Body of pancreas (tissue), 4 donors: ENCODE data around the gene TMEM127. TPM values are rescaled to one million over a fixed set of nuclear protein-coding genes. Genes with fewer than 3 reads are reported as not detected.

Experiments
- ATAC-seq: fragments of 150-250 bp; one replicate; pipeline ENCODE4 v1.9.1; 2016
- DNase-seq, 4 donors: peaks; one replicate each; pipeline ENCODE4 v3.0.0-alpha.2; 2019
- H3K27ac ChIP-seq, 4 donors: fragments of 200-600 bp; sonication (generic); 1 replicate in 3 of 4; 2 replicates in 1 of 4; pipeline versions ENCODE4 v1.5.1 to v1.6.1; 2016 to 2019; ENCODE audit warnings: mild to moderate bottlenecking in 1 of 4, mixed read lengths in 1 of 4, moderate library complexity in 1 of 4
- H3K27me3 ChIP-seq, 2 donors: fragments of 200-600 bp; sonication (generic); one replicate each; pipeline ENCODE4 v1.6.0; 2016; ENCODE audit warnings: mild to moderate bottlenecking in 1 of 2
- H3K36me3 ChIP-seq, 2 donors: fragments of 200-600 bp; sonication (generic); replicated peaks in 1 of 2; 2 replicates each; pipeline ENCODE4 v1.5.1; 2016; ENCODE audit warnings: low read depth in 2 of 2; ENCODE audit not compliant: insufficient read depth in 1 of 2
- H3K4me1 ChIP-seq: fragments of 200-600 bp; sonication (generic); one replicate; pipeline ENCODE4 v1.6.0; 2016
- H3K4me3 ChIP-seq, 2 donors: fragments of 200-600 bp; sonication (generic); 1 replicate in 1 of 2; 2 replicates in 1 of 2; pipeline ENCODE4 v1.5.1; 2016 to 2019
- H3K9me3 ChIP-seq, 3 donors: fragments of 200-600 bp; sonication (generic); 1 replicate in 2 of 3; 2 replicates in 1 of 3; pipeline ENCODE4 v1.5.1; 2016
- CTCF ChIP-seq, 7 experiments: fragments of 450-650 bp in 4 of 7; fragments of 200-600 bp in 3 of 7; sonication (generic) in 3 of 7; IDR thresholded peaks; one replicate each; pipeline ENCODE4 v1.5.1; 2016 to 2019; ENCODE audit warnings: antibody characterized with exemption in 7 of 7
- POLR2A ChIP-seq, 3 donors: fragments of 450-650 bp; IDR thresholded peaks; one replicate each; pipeline ENCODE4 v1.6.1; 2016; ENCODE audit warnings: antibody characterized with exemption in 3 of 3, mild to moderate bottlenecking in 2 of 3
- WGBS, 2 donors: methylation state at CpG; one replicate each; pipeline ENCODE4 v1.1.5; 2017; 5-methylcytosine and 5-hydroxymethylcytosine counted together
- intact Hi-C: fragments of 100-400 bp; cut with DNase I; formaldehyde crosslinking; loops from one replicate; pipeline ENCODE4 v1.15.1; 2023
- total RNA-seq, 2 donors: library from RNA; depleted of rRNA; stranded (reverse); fragments of >200 nt; gene quantifications; one replicate each; pipeline ENCODE4 v1.1.0, GENCODE V29; 2016

The TMEM127 gene
- total RNA-seq, 2 donors from 2014 or later = 22.1 to 33.5 TPM

- ATAC-seq = no peak
- Histone ChIP-seq H3K27ac (peak overlapping the region in 3 of 4 donors; percentile 18 to 24 (median 22)), H3K4me3 (no peak overlapping the region), H3K36me3 (no peaks in the 10 kb centered on the region), H3K4me1 (peaks cover 76% of the 10 kb centered on the region), H3K9me3 (no peaks in the 10 kb centered on the region), H3K27me3 (no peaks in the 10 kb centered on the region)
- intact Hi-C loops = no loop called here
- TF ChIP-seq POLR2A (IDR thresholded peaks at IDR 0.05) (no peak), CTCF (IDR thresholded peaks at IDR 0.05) (no peak)
- DNase-seq = no peak
- 18% methylated on average over 6 of the region's 6 CpGs for WGBS, 2 donors
These were observed 60.8 kb downstream of the TMEM127 start for GRCh38 chr2:96204836-96205624.

- DNase-seq = no peak
- no peak for ATAC-seq
- no peaks in the 10 kb centered on the region for H3K9me3 ChIP-seq
- H3K4me1 ChIP-seq = peaks cover 78% of the 10 kb centered on the region
- H3K36me3 ChIP-seq = no peaks in the 10 kb centered on the region
- TF ChIP-seq POLR2A (IDR thresholded peaks at IDR 0.05) (no peak), CTCF (IDR thresholded peaks at IDR 0.05) (no peak)
- H3K27ac ChIP-seq = no peak overlapping the region
- WGBS, 2 donors = 70 to 86% methylated on average over 9 of the region's 9 CpGs
- intact Hi-C loops = no loop called here
- no peaks in the 10 kb centered on the region for H3K27me3 ChIP-seq
- H3K4me3 ChIP-seq = no peak overlapping the region
These were observed 62.4 kb downstream of the TMEM127 start for GRCh38 chr2:96203130-96204028.

- Histone ChIP-seq H3K27me3 (no peaks in the 10 kb centered on the region), H3K27ac (peak overlapping the region in 1 of 4 donors; percentile 1), H3K9me3 (no peaks in the 10 kb centered on the region), H3K36me3 (no peaks in the 10 kb centered on the region), H3K4me1 (peaks cover 77% of the 10 kb centered on the region), H3K4me3 (no peak overlapping the region)
- TF ChIP-seq CTCF (IDR thresholded peaks at IDR 0.05) (no peak), POLR2A (IDR thresholded peaks at IDR 0.05) (no peak)
- intact Hi-C loops = no loop called here
- WGBS, 2 donors = 51 to 58% methylated on average over 4 of the region's 4 CpGs
- ATAC-seq = no peak
- no peak for DNase-seq
These were observed 63.5 kb downstream of the TMEM127 start for GRCh38 chr2:96202152-96202854.

GRCh38 chr2:96201338-96201737 is 64.5 kb downstream of the TMEM127 start:
- 19 to 29% methylated on average over 5 of the region's 5 CpGs for WGBS, 2 donors
- peak in 3 of 4 donors; percentile 22 to 50 (median 33) for DNase-seq

More at GRCh38 chr2:96201338-96201737, 64.5 kb downstream of the TMEM127 start:
- Histone ChIP-seq H3K36me3 (no peaks in the 10 kb centered on the region), H3K27me3 (no peaks in the 10 kb centered on the region), H3K9me3 (no peaks in the 10 kb centered on the region), H3K4me3 (no peak overlapping the region), H3K27ac (peak overlapping the region in 1 of 4 donors; percentile 1), H3K4me1 (peaks cover 70% of the 10 kb centered on the region)
- intact Hi-C loops = no loop called here
- TF ChIP-seq CTCF (IDR thresholded peaks at IDR 0.05) = no peak
- TF ChIP-seq POLR2A (IDR thresholded peaks at IDR 0.05) = no peak
- ATAC-seq = peak; percentile 60
